ENCODE results near the gene RGS14. TPM values are rescaled to one million over a fixed set of nuclear protein-coding genes. Genes with fewer than 3 reads are reported as not detected.
"Not testable (repeated sequence)": the region's sequence is repeated elsewhere in the genome, so short reads cannot be mapped to it uniquely, and the experiment has no call there.

RGS14 gene
- total and polyA plus RNA-seq, 3 donors from 2014 or later, result 25.3 to 40.5 (median 39.2) TPM

DNA sequence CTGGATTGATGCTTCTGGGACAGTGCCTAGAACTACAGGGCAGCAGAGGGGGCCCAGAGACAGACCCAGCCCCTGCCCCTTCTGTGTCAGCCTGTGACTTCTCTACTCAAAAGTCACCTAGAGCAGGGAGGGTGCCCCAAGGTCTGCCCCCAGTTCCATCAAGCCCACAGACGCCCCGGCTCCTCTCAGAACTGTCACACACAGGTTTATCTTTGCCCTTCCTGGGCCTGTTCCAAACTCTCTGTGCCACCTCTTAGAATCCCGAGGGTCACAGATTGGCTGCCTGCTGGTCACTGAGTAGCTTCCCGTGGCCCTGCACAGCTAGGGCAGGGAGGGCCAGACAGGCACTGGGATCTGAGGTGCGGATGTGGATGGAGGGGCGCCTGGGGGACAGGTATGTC, 1.7 kb downstream of the RGS14 start:
- Histone ChIP-seq H3K36me3 (ENCODE audit: low read depth, missing control alignments) (no peaks in the 10 kb centered on the region), H3K27me3 (no peaks in the 10 kb centered on the region), H3K4me1 (peaks cover 5% of the 10 kb centered on the region), H3K4me3 (no peak overlapping the region), H3K27ac (no peak overlapping the region), H3K9me3 (no peaks in the 10 kb centered on the region)
- WGBS, 2 donors, result 83 to 85% methylated on average over 6 of the region's 6 CpGs
- TF ChIP-seq, protein P1, sequence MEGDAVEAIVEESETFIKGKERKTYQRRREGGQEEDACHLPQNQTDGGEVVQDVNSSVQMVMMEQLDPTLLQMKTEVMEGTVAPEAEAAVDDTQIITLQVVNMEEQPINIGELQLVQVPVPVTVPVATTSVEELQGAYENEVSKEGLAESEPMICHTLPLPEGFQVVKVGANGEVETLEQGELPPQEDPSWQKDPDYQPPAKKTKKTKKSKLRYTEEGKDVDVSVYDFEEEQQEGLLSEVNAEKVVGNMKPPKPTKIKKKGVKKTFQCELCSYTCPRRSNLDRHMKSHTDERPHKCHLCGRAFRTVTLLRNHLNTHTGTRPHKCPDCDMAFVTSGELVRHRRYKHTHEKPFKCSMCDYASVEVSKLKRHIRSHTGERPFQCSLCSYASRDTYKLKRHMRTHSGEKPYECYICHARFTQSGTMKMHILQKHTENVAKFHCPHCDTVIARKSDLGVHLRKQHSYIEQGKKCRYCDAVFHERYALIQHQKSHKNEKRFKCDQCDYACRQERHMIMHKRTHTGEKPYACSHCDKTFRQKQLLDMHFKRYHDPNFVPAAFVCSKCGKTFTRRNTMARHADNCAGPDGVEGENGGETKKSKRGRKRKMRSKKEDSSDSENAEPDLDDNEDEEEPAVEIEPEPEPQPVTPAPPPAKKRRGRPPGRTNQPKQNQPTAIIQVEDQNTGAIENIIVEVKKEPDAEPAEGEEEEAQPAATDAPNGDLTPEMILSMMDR (IDR thresholded peaks at IDR 0.05), result no peak
- no peak for TF ChIP-seq POLR2A (IDR thresholded peaks at IDR 0.05)
- intact Hi-C loops (cut with DNase I; ENCODE audit: low total_unique reads), result no loop called here
- DNase-seq, result no peak

DNA sequence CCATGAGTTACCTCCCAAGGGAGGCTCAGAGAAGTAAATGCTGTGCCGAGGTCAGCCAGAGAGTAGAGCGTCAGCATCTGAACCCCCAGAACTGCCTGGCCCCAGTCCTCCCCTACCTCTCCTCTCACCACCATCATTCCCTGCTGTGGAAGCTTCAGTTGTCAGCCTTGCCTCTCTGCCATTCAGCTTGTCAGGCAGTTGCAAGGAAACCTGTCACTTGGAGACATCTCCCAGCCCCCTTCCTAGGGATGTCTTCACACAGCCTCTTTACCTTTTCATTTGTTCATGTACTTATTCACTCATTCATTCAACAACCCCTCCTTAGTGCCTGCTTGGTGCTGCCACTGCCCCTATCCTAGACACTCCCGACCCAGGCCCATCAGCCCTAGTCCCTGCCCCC, 2.1 kb downstream of the RGS14 start:
- peaks cover 5% of the 10 kb centered on the region for H3K4me1 ChIP-seq
- no peak overlapping the region for H3K4me3 ChIP-seq
- intact Hi-C loops (cut with DNase I; ENCODE audit: low total_unique reads), result no loop called here
- no peak for DNase-seq
- TF ChIP-seq, protein P1 (IDR thresholded peaks at IDR 0.05), result no peak
- TF ChIP-seq POLR2A (IDR thresholded peaks at IDR 0.05), result no peak
- no peaks in the 10 kb centered on the region for H3K36me3 ChIP-seq (ENCODE audit: low read depth, missing control alignments)
- H3K27me3 ChIP-seq, result no peaks in the 10 kb centered on the region
- no peak overlapping the region for H3K27ac ChIP-seq
- H3K9me3 ChIP-seq, result no peaks in the 10 kb centered on the region
- 76 to 83% methylated on average over 3 of the region's 3 CpGs for WGBS, 2 donors

DNA sequence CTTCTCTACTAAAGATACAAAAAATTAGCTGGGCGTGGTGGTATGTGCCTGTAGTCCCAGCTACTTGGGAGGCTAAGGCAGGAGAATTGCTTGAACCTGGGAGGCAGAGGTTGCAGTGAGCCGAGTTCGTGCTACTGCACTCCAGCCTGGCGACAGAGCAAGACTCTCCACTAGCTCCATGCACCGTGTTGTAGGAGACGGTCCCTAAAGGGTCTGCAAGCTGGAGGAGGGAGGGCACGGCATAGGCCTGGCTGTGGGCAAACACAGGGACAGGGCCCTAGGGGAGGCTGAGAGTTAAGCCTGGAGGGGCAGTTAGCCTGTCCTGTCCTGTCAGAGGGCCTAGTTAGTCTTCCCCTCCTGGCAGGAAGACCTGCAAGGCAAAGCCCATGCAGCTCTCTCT, 3.0 kb downstream of the RGS14 start:
- intact Hi-C loops (cut with DNase I; ENCODE audit: low total_unique reads); H3K27ac ChIP-seq: not testable (repeated sequence)

DNA sequence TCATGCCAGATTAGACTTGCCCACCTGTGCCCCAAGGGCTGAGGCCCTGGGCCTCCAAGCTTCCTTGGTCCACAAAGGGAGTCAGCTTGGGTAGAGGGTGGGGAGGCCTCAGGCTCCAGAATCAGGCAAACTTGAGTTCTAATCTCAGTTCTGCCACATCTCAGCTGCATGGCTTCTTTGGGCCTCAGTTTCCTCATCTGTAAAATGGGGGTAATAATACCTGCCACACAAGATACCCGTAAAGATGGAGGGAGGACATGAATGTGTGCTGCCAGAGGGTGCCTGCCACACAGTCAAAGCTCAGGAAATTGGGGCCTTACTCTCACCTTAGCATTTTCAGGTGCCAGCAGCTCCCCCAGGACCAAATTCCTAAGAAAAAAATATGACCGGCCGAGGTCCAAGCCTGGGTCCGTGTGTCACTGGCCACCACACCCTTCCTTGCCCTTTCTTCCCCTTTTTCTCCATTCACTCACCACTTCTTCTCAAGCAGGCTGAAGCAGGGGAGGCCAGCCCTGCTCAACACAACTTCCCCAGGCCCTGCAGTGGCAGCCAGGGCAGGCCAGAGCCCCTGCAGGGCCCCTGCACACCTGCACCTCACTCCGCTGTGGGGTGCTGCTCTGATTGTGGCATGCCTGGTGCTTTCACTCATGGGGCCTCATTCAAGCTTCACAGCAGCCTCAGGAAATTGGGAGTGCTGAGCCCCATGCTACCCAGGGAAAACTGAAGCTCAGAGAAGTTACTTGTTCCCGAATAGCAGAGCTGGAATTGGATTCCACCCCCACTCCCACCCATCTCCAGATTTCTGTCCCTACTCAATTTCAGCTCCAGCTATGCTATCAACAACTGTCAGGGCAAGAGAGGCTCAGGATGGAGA, 3.9 kb downstream of the RGS14 start:
- peaks cover 14% of the 10 kb centered on the region for H3K4me1 ChIP-seq
- 78% methylated on average over 5 to 6 of the region's 6 CpGs for WGBS, 2 donors
- intact Hi-C loops (cut with DNase I; ENCODE audit: low total_unique reads), result no loop called here

More for the DNA sequence above, 3.0 kb downstream of the RGS14 start:
- DNase-seq; H3K9me3 ChIP-seq; H3K27me3 ChIP-seq; H3K36me3 ChIP-seq (ENCODE audit: low read depth, missing control alignments); H3K4me1 ChIP-seq; H3K4me3 ChIP-seq: not testable (repeated sequence)
- 86 to 89% methylated on average over 7 of the region's 7 CpGs for WGBS, 2 donors

DNA sequence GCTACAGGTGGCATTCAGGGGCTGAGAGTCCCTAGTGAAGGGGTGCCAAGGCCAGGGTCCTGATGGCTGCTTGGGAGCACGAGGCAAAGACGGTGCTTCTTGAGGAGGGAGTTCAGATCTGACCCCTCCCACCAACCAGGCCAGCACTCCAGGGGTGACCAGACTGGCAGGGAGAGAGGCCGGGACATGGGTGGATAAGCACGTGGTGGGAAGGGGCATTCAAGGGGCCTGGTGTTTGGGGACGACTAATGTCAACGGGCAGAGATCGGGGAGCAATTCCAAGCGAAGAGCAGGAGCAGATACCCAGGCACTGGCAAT, 4.5 kb downstream of the RGS14 start:
- Histone ChIP-seq H3K27ac (no peak overlapping the region), H3K36me3 (ENCODE audit: low read depth, missing control alignments) (no peaks in the 10 kb centered on the region), H3K9me3 (no peaks in the 10 kb centered on the region), H3K4me3 (no peak overlapping the region), H3K27me3 (no peaks in the 10 kb centered on the region), H3K4me1 (peaks cover 16% of the 10 kb centered on the region)
- intact Hi-C loops (cut with DNase I; ENCODE audit: low total_unique reads), result no loop called here
- WGBS, 2 donors, result 59 to 62% methylated on average over 8 of the region's 8 CpGs
- no peak for TF ChIP-seq POLR2A (IDR thresholded peaks at IDR 0.05)
- TF ChIP-seq, protein P1 (IDR thresholded peaks at IDR 0.05), result no peak
- no peak for DNase-seq

More for the DNA sequence above, 3.9 kb downstream of the RGS14 start:
- H3K27ac ChIP-seq, result no peak overlapping the region
- no peak for DNase-seq
- H3K36me3 ChIP-seq (ENCODE audit: low read depth, missing control alignments), result no peaks in the 10 kb centered on the region
- TF ChIP-seq, protein P1 (IDR thresholded peaks at IDR 0.05), result no peak
- no peak for TF ChIP-seq POLR2A (IDR thresholded peaks at IDR 0.05)
- no peaks in the 10 kb centered on the region for H3K27me3 ChIP-seq
- H3K9me3 ChIP-seq, result no peaks in the 10 kb centered on the region
- no peak overlapping the region for H3K4me3 ChIP-seq

All from testis (tissue), 3 donors.